Neutrophil (primary cell): ENCODE measurements around the gene CTNND2.

Experiments used
- H3K27ac ChIP-seq: fragments of 200-600 bp; sonication (generic); 2 replicates; pipeline ENCODE4 v1.5.1; 2016; ENCODE audit warnings: mild to moderate bottlenecking, moderate library complexity
- H3K27me3 ChIP-seq: fragments of 200-600 bp; sonication (generic); 2 replicates; pipeline ENCODE4 v1.6.0; 2016; ENCODE audit warnings: mild to moderate bottlenecking
- H3K36me3 ChIP-seq: fragments of 200-600 bp; sonication (generic); 2 replicates; pipeline ENCODE4 v1.5.1; 2017
- H3K4me1 ChIP-seq, 2 experiments: fragments of 200-600 bp in 1 of 2; sonication (generic) in 1 of 2; 1 replicate in 1 of 2; 2 replicates in 1 of 2; pipeline versions ENCODE4 v1.5.1 to v1.6.1; 2013 to 2016; ENCODE audit warnings: low read depth in 1 of 2, low read length in 1 of 2, mild to moderate bottlenecking in 1 of 2, moderate library complexity in 1 of 2; ENCODE audit not compliant: control insufficient read depth in 1 of 2, insufficient read depth in 1 of 2
- H3K4me3 ChIP-seq, 2 experiments: fragments of 200-600 bp in 1 of 2; sonication (generic) in 1 of 2; 1 replicate in 1 of 2; 2 replicates in 1 of 2; pipeline ENCODE4 v1.5.1; 2013 to 2016; ENCODE audit warnings: low read depth in 1 of 2, low read length in 1 of 2, mild to moderate bottlenecking in 1 of 2, moderate library complexity in 1 of 2
- H3K9me3 ChIP-seq: fragments of 200-600 bp; sonication (generic); 2 replicates; pipeline ENCODE4 v1.5.1; 2016
- TF ChIP-seq, protein P1 (sequence below): fragments of 200-600 bp; sonication (generic); IDR thresholded peaks from 2 replicates; pipeline ENCODE4 v1.5.1; 2016; ENCODE audit warnings: antibody characterized with exemption

Gene CTNND2

DNA sequence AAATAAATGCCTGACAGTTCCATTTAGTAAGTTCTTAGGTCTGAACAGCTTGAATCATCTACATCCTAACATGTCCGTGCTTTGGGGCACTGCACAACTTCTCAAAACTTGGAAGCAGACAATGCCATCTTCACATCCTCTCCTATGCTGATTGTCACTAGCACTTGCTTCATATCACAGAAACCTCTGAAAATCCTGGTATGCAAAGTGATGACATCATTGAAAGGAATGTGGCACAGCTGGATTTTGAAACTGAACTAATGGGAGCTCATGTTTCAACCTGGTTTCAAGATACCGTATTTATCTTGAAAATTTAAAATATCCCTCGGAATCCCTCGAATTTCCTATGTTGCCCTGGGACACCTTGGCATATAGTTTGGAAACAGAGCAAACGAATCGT lies 653.0 kb downstream of the CTNND2 start:
- Histone ChIP-seq H3K27ac (no peak overlapping the region), H3K9me3 (no peaks in the 10 kb centered on the region), H3K36me3 (no peaks in the 10 kb centered on the region), H3K4me1 (no peaks in the 10 kb centered on the region), H3K4me3 (no peak overlapping the region), H3K27me3 (no peaks in the 10 kb centered on the region)
- TF ChIP-seq, protein P1, sequence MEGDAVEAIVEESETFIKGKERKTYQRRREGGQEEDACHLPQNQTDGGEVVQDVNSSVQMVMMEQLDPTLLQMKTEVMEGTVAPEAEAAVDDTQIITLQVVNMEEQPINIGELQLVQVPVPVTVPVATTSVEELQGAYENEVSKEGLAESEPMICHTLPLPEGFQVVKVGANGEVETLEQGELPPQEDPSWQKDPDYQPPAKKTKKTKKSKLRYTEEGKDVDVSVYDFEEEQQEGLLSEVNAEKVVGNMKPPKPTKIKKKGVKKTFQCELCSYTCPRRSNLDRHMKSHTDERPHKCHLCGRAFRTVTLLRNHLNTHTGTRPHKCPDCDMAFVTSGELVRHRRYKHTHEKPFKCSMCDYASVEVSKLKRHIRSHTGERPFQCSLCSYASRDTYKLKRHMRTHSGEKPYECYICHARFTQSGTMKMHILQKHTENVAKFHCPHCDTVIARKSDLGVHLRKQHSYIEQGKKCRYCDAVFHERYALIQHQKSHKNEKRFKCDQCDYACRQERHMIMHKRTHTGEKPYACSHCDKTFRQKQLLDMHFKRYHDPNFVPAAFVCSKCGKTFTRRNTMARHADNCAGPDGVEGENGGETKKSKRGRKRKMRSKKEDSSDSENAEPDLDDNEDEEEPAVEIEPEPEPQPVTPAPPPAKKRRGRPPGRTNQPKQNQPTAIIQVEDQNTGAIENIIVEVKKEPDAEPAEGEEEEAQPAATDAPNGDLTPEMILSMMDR, result no peak

DNA sequence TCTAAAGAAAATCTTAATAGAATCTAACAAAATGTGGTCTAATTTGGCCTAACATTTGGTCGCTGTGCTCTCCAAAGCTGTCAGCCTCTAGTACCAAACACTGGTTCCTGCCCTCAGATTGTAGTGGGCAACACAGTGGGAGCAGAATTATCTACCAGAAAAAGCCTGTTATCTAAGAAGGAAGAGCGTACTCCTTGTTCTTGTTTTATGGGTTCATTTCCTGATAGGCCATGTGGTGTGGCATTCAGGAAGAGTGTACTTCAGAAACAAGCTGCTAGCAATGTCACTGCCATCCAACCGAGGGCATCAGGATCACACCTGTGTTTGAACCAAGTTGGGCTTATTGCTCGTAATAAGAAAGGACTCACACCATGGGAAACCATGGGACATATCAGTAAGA lies 655.3 kb downstream of the CTNND2 start:
- TF ChIP-seq, protein P1, result no peak
- Histone ChIP-seq H3K4me1 (no peaks in the 10 kb centered on the region), H3K4me3 (no peak overlapping the region), H3K9me3 (no peaks in the 10 kb centered on the region), H3K27me3 (no peaks in the 10 kb centered on the region), H3K36me3 (no peaks in the 10 kb centered on the region), H3K27ac (no peak overlapping the region)

DNA sequence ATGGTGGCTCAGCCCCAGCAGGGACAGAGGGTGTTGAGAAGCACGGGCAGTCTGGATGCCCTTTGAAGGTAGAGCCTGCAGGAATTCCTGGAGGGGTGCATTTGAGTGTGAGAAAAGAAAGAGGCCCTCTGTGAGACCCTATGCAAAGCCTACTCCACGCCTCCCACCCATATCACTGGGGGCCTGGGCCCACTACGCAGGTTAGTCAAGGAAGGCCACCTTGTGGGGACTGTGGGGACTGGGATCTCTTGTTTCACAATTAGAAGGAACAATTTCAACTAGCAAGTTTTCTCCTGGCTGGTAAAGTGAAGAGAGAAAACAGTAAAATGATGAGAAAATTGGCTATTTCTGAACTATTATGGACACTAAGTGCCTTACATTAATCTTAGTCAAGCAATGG lies 657.0 kb downstream of the CTNND2 start:
- Histone ChIP-seq H3K27me3 (no peaks in the 10 kb centered on the region), H3K4me1 (no peaks in the 10 kb centered on the region), H3K27ac (no peak overlapping the region), H3K9me3 (no peaks in the 10 kb centered on the region), H3K36me3 (no peaks in the 10 kb centered on the region), H3K4me3 (no peak overlapping the region)
- TF ChIP-seq, protein P1, result no peak

DNA sequence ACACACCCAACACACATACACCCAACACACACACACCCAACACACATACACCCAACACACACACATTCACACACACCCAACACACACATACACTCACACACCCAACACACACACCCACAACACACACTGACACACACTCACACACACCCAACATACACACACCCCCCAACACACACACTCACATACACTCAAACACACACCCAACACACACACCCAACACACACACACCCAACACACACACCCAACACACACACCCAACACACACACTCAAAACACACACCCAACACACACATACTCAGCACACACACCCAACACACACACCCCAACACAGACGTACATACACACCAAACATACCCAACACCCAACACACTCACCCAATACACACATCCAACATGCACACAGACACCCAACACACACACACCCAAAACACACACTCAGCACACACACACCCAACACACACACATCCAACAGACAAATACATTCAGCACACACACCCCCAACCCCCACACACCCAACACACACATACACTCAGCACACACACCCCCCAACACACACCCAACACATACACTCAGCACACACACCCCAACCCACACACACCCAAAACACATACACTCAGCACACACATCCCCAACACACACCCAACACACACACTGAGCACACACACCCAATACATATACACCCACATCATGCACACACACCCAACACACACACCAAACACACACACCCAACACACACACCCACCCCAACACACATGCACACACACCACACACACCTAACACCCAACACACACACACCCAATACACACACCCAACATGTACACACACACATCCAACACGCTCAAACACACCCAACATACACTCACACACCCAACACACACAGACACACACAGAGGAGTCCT lies 663.7 kb downstream of the CTNND2 start:
- H3K4me3 ChIP-seq, result no peak overlapping the region
- TF ChIP-seq, protein P1, result no peak
- H3K4me1 ChIP-seq, result no peaks in the 10 kb centered on the region

DNA sequence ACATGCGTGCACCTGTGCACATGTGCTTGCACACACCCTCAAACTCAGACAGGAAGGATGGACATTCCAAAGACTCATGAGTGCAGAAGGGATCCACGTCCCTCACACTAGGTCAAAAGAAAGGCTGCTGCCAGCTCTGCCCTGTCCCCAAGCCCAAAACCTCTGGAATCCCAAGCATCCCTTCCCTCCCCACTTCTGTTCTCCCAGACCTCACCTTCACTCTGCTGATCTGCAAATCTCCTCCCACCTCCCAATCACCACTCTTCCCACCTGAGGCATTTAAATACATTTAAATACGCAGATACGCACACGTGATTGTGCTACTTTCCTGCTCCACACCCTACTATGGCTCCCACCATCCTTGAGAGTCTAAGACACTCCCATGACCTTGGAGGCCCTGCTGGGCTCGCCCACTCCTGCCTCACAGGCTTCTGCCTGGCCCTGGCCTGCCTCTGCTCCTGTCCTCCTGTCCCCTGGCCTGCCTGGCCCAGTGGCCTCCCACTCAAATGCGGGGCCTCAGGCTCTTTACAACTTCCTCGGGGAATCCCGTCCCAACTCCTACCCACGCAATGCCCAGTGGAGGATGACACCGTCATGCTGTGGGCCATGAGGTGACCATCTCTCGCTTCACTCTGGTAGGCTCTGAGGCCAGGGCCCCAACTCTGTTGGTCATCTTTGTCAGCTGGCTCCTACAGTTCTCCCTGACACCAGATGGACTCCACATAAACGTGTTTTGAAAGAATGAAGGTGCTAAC lies 664.8 kb downstream of the CTNND2 start:
- Histone ChIP-seq H3K36me3 (no peaks in the 10 kb centered on the region), H3K27ac (no peak overlapping the region), H3K4me1 (no peaks in the 10 kb centered on the region), H3K27me3 (no peaks in the 10 kb centered on the region), H3K4me3 (no peak overlapping the region), H3K9me3 (no peaks in the 10 kb centered on the region)
- TF ChIP-seq, protein P1, result no peak

More for the DNA sequence above, 663.7 kb downstream of the CTNND2 start:
- no peaks in the 10 kb centered on the region for H3K36me3 ChIP-seq
- no peaks in the 10 kb centered on the region for H3K9me3 ChIP-seq
- no peaks in the 10 kb centered on the region for H3K27me3 ChIP-seq
- no peak overlapping the region for H3K27ac ChIP-seq
